HG02970 (cell line): ENCODE results near the gene PPA2.
"Not testable (repeated sequence)": the region's sequence is repeated elsewhere in the genome, so short reads cannot be mapped to it uniquely, and the experiment has no call there.

Experiments used
- ATAC-seq: cut with Tn5 transposase; IDR thresholded peaks from one replicate; pipeline ENCODE4 v1.9.1; 2021; ENCODE audit warnings: mild to moderate bottlenecking, moderate library complexity, moderate number of reproducible peaks; ENCODE audit not compliant: unreplicated experiment, low FRiP score

The PPA2 gene

DNA sequence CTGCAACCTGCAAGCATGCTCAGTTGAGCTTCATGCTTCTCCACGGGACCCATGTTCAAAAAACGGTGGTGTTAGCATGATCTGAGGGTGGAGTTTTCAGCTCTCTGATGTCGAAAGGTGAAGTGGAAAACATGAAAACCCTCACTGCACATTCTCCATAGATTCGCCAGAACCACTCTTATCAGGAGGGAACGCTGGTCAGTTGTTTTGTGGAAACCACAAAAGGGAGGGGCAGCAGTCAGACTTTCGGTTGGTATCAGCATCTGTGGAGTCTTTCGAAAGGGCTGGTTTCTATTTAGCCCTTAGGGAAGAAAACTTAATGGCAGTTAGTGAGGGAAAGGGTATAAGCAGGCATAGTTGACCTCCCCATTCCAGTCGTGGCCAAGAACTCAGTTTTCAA is 12.6 kb downstream of the PPA2 start:
- no peak for ATAC-seq

DNA sequence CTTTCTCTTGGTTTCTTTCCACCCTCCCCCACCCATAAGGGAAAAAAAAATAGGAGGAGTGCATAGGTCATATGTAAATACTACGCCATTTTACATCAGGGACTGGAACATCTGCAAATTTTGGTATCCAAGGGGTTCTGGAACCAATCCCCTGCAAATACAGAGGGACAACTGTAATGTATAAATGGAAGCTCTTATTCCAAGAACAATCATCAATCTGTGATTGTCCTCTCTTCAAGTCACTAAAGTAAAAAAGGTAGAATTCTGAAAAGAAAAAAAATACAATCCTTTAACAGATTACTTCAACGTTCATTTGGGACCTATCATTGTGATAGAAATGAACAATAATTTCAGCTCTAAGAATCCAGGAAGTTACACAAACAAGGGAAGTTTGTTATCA is 13.6 kb downstream of the PPA2 start:
- no peak for ATAC-seq

DNA sequence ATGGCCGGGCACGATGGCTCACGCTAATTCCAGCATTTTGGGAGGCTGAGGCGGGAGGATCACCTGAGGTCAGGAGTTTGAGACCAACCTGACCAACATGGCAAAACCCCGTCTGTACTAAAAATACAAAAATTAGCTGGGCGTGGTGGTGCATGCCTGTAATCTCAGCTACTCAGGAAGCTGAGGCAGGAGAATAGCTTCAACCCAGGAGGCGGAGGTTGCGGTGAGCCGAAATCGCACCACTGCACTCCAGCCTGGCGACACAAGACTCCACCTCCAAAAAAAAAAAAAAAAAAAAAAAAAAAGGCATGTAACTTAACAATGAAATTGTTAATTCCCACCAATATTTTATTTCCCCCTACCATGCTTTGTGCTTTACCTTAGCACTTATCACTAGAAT is 15.3 kb downstream of the PPA2 start:
- not testable (repeated sequence) for ATAC-seq

DNA sequence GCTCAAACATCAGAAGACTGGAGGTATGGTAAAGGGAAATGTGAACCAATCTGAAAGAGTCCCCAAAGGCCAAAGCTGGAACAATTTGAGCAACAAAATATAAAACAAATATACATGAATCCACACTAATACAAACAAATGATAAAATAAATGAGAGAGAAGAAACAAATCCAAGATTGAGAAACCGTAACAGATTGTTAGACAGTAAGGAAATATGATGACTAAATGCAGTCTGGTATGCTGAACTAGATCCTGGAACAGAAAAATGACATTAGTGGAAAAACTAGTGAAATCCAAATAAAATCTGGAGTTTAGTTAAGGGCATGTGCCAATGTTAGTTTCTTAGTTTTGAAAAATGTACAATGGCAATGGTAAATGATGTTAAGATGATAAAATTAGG is 15.9 kb downstream of the PPA2 start:
- no peak for ATAC-seq

DNA sequence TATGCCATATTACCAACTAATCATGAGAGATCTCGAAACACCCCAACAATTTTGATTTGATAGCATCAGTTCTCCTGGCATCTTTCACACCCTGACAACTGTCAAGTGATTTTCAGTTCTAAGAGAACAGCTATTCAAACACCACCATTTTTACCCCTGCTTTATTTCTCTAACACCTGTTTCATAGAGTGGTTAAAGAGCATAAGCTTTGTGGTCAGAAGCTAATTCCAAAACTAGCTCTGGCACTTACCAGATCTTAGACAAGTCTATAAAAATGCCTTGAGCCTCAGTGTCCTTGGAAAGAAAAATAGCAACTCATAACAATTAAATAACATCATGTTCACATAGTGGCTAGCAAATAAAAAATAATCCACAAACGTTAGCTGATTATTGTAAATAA is 17.9 kb downstream of the PPA2 start:
- no peak for ATAC-seq

DNA sequence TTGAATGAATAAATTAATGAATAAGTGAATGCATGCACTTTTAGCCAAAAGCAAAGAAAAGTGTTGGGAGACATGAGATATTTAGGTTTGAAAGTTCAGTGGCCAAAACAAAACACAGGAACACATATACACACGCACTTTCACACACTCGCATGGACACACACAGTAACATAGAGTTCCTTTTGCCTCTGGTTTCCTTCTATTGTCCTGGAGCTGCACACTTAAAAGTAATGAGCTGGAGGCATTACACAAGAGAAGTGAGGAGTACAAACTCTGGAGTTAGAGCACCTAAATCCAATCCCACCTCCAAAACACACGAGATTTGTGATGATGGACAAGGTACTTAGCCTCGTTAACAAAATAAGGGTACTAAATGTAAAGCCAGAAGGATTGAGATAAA is 18.7 kb downstream of the PPA2 start:
- no peak for ATAC-seq

DNA sequence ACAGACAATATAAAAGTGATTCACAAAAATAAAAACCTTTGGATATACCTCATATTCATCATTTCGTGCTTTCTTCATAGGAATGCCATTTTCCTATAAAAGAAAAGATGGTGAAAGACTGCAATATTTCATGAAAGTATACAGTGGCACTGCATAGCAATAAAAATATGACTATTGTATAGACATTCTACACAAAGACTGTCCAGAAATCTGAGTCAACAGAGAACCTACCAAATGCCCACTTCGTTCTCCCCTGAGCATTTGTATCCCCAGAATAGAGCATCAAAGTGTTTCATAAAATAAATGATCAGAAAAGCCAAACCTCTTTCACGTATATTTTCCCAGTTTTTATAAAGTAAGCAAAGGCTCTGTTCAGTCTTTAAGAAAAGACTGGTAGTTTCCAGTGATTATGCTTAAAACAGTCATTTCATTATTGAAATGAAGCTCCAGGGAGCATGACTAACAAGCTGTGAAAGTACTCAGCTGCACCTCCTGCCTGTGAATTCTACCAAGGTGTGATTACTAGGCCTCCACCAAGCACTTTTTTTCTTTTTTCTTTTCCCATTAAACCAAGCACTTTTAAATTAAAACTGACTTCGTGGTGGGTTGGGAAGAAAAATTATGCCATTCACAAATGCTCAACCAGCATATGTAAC is 20.2 kb downstream of the PPA2 start:
- peak; percentile 69 for ATAC-seq

DNA sequence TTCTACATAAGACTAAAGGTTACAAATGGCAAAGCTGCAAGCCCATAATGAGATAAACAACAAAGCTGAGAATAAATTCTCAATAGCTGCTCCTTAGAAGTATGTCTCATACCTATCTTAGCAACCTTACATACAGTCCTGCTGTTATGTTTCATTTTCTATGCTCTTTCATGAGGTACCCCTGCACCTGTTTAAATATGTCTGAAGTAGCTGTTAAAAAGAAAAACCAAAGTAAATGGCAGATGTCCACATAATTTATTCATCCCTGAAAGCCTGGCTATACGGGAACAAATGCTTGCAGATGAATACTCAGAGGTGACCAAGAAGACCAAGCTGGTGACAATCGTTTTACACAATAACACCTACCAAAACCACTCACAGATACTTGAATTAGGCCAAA is 22.5 kb downstream of the PPA2 start:
- ATAC-seq, result no peak

DNA sequence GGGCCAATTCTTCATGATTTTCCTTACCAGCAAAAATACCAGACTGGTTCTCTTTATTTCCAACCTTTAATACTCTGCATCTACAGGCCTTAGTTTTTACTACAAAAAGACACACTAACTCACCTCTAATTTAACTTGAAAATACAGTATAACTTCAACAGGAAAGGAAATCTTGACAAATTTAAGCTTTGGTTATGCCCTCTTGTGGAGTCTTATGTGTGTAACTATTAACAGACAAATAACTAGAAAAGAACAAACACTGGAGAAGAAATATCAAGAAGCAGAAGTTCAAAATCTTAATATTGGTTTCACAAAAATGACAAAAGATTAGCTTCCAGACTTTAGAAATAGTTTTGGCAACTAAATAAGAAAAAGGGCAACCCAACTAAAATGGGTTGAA is 33.0 kb downstream of the PPA2 start:
- ATAC-seq, result no peak

DNA sequence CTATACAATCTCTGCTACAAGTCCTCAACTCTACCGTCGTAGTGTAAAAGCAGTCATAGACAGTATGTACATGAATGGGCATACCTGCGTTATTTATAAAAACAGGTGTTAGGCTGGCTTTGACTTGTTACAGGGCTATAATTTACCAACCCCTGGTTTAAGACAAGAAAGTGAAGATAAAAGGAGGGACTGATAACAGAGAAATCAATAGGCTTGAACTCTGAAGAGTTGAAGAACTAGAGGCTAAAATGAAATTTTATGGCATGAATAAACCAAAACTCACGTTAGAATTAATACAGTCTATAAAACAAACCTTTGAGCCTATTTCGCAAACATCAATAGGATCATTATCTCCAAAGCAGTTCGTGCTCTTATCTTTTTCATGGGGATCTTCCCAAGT is 36.2 kb downstream of the PPA2 start:
- no peak for ATAC-seq

DNA sequence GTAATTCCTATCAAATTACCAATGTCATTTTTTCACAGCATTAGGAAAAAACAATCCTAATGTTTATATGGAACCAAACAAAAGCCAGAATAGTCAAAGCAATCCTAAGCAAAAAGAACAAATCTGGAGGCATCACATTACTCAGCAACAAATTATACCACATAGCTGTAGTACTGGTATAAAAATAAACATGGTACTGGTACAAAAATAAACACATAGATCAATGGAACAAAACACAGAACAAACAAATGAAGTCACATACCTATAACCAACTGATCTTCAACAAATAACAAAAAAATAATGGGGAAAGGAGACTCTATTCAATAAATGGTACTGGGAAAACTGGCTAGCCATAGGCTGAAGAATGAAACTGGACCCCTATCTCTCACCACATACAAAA is 37.4 kb downstream of the PPA2 start:
- no peak for ATAC-seq

DNA sequence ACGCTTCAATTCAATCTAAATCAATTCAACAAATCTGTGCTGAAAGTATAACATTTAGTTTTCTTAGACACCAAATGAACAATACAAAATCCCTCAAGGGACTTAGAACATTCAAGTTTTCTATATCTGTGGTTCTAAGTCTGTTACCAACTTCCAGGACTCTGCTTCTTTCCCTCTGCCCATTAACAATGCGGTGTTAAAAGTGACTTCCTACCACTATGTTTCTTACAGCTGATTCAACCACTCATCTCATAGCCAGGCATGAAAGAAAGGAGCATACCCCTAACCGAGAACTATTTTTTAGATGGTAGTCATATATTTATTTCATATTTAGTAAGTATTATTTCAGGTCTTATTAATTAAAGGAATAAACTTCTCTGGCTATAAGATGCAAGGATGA is 38.9 kb downstream of the PPA2 start:
- no peak for ATAC-seq

DNA sequence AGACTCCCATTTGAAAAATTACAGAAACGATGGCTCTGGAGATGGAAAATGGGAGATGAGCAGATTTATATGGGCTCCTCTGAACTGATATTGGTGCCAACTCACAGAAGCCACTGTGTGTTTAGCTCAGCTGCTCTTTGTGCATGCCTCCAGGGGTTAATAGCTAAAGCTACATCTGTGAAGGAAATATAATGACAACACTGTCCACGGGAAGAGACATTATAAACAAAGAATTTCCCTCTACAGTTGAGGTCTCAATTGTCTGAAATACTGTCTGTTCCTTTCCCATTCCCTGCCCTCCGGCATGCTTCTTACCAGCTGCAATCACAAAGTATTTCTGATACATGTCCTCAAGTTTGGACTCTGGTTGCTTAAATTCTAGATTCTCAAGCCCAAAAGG is 40.4 kb downstream of the PPA2 start:
- ATAC-seq, result no peak

DNA sequence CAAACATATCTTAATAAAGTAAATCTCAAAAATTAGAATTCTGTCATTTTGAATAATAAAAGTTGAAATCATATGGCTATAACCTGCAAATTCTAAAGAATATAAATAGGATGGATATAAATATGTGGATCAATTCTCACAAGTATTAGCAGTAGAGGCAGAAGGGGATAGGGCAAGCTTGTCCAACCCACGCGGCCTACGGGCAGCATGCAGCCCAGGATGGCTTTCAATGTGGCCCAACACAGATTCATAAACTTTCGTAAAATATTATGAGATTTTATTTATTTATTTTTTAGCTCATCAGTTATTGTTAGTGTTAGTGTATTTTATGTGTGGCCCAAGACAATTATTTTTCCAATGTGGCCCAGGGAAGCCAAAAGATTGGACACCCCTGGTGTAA is 41.4 kb downstream of the PPA2 start:
- no peak for ATAC-seq

DNA sequence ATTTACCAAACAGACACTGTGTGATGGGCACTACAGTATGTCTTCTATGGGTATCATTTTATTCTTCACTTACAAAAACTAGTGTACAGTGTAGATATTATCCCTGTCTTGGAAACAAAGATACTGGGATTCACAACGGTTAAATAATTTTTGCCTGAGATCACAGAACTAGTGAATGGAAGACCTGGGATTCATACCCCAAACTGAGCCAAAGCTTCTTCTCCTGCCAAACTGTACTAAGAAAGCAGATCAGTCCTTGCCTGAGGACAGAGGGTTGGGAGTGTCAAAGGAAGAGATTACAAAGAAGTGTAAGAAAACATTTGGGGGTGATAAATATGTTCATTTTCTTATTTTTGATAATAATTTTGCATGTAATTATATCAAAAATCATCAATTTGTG is 43.1 kb downstream of the PPA2 start:
- no peak for ATAC-seq

DNA sequence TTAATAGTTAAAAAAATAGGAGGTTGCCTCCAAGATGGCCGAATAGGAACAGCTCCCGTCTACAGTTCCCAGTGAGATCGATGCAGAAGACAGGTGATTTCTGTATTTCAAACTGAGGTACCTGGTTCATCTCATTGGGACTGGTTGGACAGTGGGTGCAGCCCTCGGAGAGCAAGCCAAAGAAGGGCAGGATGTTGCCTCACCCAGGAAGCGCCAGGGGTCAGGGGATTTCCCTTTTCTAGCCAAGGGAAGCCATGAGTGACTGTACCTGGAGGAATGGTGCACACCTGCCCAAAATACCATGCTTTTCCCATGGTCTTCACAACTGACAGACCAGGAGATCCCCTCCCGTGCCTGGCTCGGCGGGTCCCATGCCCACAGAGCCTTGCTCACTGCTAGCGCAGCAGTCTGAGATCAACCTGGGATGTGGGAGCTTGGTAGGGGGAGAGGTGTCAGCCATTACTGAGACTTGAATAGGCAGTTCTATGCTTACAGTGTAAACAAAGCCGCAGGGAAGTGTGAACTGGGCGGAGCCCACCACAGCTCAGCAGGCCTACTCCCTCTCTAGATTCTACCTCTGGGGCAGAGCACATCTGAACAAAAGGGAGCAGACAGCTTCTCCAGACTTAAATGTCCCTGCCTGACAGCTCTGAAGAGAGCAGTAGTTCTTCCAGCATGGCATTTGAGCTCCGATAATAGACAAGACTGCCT is 47.5 kb downstream of the PPA2 start:
- no peak for ATAC-seq

DNA sequence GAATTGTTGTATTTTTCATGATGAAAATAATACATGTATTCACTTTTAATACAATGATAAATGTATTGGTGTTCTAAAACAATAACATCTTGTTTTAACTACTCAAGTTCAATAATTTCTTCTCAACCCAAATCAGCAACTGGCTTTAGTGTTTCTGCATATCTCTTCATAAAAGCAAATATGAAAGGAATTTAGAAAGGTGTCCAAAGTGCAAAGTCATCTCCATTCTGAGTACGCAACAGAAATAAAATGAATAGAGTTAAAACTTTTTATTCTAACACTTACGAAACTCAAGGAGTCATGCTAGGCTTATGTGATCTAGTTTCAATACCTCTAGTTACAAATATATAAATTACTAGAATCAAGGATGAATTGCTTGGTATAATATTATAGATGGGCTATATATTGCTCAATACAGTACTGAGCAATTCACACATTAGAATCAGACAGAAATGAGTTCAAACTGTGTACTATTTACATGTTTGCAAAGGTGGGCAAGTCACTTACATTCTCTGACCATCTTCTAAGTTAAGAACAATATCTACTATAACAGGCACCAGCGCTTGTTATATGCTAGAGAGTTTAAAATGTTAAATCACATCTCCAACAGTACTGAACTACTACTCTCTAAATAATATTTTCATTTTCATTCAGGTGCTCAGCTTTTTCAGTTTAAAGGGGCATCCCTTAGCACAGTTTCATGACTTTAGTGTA is 51.5 kb downstream of the PPA2 start:
- ATAC-seq, result no peak

DNA sequence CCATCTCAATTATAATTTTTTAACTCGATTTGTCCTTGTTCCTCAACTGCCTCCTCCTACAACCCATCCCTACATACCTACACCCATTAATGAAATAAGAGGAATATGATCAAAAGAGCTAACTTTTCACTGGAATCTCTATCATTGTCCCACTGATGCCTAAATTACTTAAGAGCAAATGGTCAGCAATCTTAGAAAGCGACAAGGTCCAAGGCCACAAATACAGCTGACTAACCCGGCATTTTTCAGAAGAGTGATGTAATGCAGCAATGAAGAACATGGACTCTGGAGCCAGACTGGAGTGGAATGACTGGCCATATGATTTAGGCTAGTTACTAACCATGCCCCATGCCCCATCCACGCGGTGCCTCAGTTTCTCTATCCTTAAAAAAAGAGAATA is 56.2 kb downstream of the PPA2 start:
- no peak for ATAC-seq

DNA sequence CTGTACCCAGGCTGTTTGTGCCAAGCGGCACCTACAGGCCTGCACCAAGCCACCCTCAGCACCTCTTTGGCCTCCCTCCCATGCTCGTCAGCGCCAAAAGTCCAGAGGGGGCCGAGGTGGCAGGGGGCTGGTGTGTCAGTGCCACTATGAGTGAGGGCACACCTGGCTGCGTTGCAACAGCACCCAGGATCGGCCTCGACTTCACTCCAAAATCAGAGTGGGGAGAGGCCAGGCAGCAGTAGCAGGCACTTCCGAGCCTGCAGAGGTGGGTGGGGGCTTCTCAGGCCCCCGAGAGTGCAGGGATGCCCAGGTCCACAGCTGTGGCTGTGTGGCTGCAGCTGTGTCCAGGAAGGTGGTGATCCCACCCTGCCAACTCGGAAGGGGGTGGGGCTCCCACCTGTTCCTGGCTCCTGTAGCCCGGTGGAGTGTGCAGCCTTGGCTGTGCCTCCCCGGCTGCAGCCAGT is 58.5 kb downstream of the PPA2 start:
- no peak for ATAC-seq

DNA sequence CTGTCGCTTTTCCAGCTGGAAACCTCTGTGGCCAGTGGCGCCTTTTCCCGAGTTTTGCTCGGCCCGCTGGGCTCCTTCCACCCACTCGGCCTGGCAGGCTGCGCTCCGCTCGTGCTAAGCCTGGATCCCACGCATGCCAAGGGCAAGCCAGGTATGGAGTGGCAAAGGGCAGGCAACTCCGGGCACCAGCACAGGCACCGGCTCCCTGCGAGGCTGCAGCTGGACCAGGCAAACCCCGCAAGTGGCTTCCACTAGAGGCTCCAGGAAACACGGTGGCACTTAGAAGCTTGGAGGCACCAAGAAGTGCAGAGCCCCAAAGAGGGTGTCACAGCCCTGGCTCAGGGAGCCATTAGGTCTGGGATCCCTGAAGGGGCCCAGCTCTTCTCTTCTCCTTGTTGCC is 59.5 kb downstream of the PPA2 start:
- ATAC-seq, result no peak

DNA sequence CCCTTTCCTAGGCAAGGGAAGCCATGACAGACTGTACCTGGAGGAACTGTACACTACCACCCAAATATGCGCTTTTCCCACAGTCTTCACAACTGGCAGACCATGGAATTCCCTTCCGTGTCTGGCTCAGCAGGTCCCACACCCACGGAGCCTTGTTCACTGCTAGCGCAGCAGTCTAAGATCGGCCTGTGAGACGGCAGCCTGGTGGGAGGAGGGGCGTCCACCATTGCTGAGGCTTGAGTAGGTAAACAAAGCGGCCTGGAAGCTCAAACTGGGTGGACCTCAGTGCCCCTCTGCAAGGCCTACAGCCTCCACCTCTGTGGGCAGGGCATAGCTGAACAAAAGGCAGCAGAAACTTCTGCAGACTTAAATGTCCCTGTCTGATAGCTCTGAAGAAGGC is 64.7 kb downstream of the PPA2 start:
- ATAC-seq, result not testable (repeated sequence)
